Stimulated activated CD4-positive, alpha-beta T cell treated with anti-CD3 and anti-CD28 coated beads, Interleukin-1b, Interleukin-23, amount 100 ng/mL, for 4 hours (primary cell): ENCODE results near the gene WDR36.
"Not testable (repeated sequence)": the region's sequence is repeated elsewhere in the genome, so short reads cannot be mapped to it uniquely, and the experiment has no call there.

Experiments
- DNase-seq, 2 donors: peaks; one replicate each; pipeline ENCODE4 v3.0.0-alpha.2; 2020; ENCODE audit warnings: low read depth in 2 of 2

The WDR36 gene

GRCh38 chr5:111135363-111135762 is 43.2 kb downstream of the WDR36 start:
- no peak for DNase-seq

GRCh38 chr5:111135946-111136345 is 43.8 kb downstream of the WDR36 start:
- no peak for DNase-seq

- DNase-seq: no peak
Measured at GRCh38 chr5:111138096-111138495, 45.9 kb downstream of the WDR36 start.

- DNase-seq: not testable (repeated sequence)
Measured at GRCh38 chr5:111141471-111141870, 49.3 kb downstream of the WDR36 start.

GRCh38 chr5:111142932-111143331 is 50.8 kb downstream of the WDR36 start:
- DNase-seq: no peak

GRCh38 chr5:111143910-111144309 is 51.8 kb downstream of the WDR36 start:
- DNase-seq: no peak

- no peak for DNase-seq
Measured at GRCh38 chr5:111144352-111144930, 52.3 kb downstream of the WDR36 start.

- DNase-seq: no peak
Measured at GRCh38 chr5:111146053-111146452, 53.9 kb downstream of the WDR36 start.

GRCh38 chr5:111147502-111147901 is 55.4 kb downstream of the WDR36 start:
- DNase-seq: no peak

- no peak for DNase-seq
Measured at GRCh38 chr5:111151998-111152397, 59.9 kb downstream of the WDR36 start.

GRCh38 chr5:111153483-111153882 is 61.3 kb downstream of the WDR36 start:
- no peak for DNase-seq

GRCh38 chr5:111153945-111154344 is 61.8 kb downstream of the WDR36 start:
- DNase-seq: no peak

- DNase-seq: peak; percentile 51 to 89
Measured at GRCh38 chr5:111158105-111158744, 66.1 kb downstream of the WDR36 start.

GRCh38 chr5:111159845-111160244 is 67.7 kb downstream of the WDR36 start:
- DNase-seq: no peak

GRCh38 chr5:111163000-111163399 is 70.9 kb downstream of the WDR36 start:
- no peak for DNase-seq

GRCh38 chr5:111165058-111165457 is 72.9 kb downstream of the WDR36 start:
- no peak for DNase-seq

GRCh38 chr5:111167551-111167950 is 75.4 kb downstream of the WDR36 start:
- no peak for DNase-seq

GRCh38 chr5:111168608-111169007 is 76.5 kb downstream of the WDR36 start:
- no peak for DNase-seq

GRCh38 chr5:111169269-111169668 is 77.1 kb downstream of the WDR36 start:
- DNase-seq: no peak

- DNase-seq: no peak
Measured at GRCh38 chr5:111170279-111170678, 78.1 kb downstream of the WDR36 start.

GRCh38 chr5:111172504-111172903 is 80.4 kb downstream of the WDR36 start:
- DNase-seq: no peak

GRCh38 chr5:111173476-111173875 is 81.3 kb downstream of the WDR36 start:
- DNase-seq: no peak
